Muscle of arm (tissue), 12 donors: ENCODE results near the gene TUBB3. TPM values are rescaled to one million over a fixed set of nuclear protein-coding genes. Genes with fewer than 3 reads are reported as not detected.
"Not testable (repeated sequence)": the region's sequence is repeated elsewhere in the genome, so short reads cannot be mapped to it uniquely, and the experiment has no call there.

Source experiments
- DNase-seq: peaks from one replicate; pipeline ENCODE4 v3.0.0-alpha.2; 2013
- polyA plus RNA-seq, 12 donors: library from polyadenylated mRNA; unstranded; fragments of 120-200 nt; gene quantifications; one replicate each; pipeline ENCODE4 v1.2.1, GENCODE V29; 2013; ENCODE audit not compliant: insufficient read length in 12 of 12

Gene TUBB3
- polyA plus RNA-seq, 12 donors: 4.8 to 36.9 (median 8.4) TPM; not detected in 1

- no peak for DNase-seq
These were observed 23.2 kb upstream of the TUBB3 start for GRCh38 chr16:89899879-89900481.

DNA sequence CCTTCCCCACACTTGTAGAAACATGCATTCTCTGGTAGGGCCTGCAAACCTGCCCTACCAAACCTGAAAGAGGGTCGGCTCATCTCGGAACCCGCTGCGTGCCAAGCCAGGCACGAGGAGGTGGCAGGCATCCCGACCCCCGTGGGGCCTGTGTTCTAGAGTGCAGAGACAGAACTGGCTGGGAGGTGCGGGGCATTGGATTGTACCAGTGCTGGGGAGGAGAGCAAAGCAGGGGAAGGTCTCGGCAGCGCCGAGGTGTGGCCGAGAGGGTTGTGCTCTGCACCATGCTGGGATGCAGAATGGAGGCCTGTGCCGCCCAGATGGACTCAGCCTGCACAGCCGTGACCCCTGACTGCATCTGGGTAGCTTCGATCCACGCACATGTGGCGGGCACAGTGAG is 22.3 kb upstream of the TUBB3 start:
- no peak for DNase-seq

- DNase-seq: no peak
These were observed 20.2 kb upstream of the TUBB3 start for GRCh38 chr16:89902980-89903379.

GRCh38 chr16:89903908-89904515 is 19.1 kb upstream of the TUBB3 start:
- no peak for DNase-seq

- DNase-seq: no peak
These were observed 18.3 kb upstream of the TUBB3 start for GRCh38 chr16:89904606-89905510.

DNA sequence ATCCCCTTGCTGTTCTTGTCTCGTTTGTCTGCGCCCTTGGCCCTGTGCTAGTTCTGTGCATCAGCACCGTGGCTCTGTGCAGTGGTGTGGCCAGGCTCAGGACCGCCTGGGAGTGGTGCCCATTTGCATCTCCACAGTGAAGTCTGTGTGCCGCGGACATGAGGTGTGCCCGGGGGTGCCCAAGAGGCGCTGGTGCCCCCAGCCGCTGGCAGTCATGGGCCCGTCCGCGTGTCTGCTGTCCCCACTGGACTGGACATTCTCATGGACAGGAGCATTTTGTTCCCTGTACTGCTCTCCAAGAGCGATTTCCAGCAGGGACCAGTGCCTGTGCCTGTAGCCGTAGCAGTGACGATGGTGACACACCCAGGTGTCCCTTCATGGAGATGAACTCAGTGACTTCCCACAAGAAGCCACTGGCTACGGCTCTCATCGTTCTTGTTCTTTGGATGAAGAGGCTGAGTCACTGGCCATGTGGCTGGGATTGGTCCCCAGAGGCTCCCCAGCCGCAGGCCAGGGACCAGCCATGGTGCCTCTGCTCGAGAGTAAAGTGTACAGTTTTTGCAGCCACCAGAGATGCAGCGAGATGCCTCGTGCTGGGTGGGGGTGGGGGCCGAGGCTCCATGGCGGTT is 17.5 kb upstream of the TUBB3 start:
- DNase-seq: no peak

GRCh38 chr16:89906140-89907025 is 16.8 kb upstream of the TUBB3 start:
- DNase-seq: no peak

DNA sequence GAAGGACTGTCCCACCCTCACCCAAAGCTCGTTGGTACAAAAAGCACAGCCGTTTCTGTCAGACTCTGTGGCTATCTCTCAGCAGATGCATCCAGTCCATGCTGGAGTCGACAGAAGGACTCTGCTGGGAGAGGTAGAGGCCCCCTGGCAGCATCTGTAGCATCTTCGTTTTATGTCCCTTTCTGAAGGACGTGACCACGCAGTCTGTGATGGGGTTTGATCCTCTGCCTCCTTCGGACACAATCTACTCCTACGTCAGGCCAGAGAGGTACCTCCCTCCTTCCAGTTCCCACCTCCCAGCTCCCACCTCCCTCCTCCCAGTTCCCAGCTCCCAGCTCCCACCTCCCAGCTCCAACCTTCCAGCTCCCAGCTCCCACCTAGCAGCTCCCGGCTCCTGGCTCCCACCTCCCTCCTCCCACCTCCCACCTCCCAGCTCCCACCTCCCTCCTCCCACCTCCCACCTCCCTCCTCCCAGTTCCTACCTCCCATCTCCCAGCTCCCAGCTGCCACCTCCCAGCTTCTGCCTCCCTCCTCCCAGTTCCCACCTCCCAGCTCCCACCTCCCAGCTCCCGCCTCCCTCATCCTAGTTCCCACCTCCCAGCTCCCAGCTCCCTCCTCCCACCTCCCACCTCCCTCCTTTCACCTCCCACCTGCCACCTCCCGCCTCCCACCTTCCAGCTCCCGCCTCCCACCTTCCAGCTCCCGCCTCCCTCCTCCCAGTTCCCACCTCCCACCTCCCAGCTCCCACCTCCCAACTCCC is 15.9 kb upstream of the TUBB3 start:
- no peak for DNase-seq

DNA sequence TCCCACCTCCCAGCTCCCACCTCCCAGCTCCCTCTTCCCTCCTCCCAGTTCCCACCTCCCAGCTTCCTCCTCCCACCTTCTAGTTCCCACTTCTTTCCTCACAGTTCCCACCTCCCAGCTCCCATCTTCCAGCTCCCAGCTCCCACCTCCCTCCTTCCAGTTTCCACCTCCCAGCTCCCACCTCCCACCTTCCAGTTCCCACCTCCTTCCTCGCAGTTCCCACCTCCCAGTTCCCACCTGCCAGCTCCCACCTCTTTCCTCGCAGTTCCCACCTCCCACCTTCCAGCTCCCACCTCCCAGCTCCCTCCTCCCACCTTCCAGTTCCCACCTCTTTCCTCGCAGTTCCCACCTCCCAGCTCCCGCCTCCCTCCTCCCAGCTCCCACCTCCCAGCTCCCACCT is 14.9 kb upstream of the TUBB3 start:
- no peak for DNase-seq

DNA sequence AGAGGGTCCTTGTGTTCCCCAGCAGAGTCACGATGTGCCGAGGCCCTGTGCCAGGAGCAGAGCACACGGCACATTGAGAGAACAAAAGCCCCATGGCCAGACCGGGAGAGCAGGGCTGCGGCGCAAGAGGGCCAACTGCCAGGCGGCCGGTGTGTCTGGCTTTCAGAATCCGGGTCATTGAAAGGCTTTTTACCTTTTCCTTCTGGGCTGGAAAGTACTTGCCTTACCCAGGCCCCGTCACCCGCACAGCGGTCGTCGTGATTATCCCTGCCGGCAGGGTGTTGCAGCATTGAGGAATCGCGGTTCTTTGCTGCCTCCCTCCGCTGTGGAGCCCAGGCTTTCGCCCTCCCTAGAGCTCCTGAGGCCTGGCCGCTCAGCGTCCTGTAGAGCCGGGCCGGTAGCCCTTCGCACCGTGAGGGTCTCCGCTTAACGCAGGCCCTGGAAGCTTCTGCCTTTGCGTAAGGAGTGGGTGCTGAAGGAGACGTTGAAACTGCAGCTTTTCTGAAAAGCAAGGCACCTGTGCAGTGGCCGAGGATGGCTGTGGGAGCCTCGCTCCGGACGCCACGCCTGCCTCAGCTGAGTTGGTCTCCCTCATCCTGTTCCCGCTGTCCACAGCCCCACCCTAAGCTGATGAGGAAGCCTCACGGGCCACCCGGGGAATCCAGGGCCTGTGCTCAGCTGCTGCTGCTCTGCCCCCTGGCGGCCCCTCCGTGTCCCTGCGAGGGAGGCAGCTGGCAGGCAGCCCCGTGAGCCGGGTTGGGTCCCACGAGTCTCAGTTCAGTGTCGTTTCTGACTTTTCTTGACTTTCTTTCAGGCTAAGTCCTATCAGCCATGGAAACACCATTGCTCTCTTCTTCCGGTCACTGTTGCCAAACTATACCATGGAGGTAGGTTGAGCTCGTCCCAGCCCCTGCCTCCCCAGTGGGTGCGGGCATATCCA is 13.1 kb upstream of the TUBB3 start:
- peak; percentile 65 for DNase-seq

GRCh38 chr16:89910717-89911354 is 12.3 kb upstream of the TUBB3 start:
- DNase-seq: no peak

DNA sequence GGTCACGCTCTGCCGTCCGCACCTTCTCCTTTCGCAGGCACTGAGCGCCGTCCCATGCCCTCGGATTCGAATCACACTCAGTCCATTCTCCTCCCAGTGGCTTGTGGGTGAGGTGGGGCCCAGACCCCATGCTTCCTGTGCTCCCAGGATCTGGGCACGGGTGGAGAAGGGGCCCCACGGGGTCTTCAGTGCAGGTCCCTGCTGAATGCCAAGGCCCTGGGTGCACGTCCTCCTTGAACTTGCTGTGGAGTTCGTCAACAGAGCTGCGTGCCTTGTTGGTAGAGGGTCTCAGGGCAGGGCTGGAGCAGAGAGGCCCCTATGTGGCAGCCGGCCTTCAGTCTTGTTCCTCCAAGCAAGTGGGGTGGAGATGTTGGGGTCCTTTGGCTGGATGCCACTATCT is 11.8 kb upstream of the TUBB3 start:
- DNase-seq: no peak

DNA sequence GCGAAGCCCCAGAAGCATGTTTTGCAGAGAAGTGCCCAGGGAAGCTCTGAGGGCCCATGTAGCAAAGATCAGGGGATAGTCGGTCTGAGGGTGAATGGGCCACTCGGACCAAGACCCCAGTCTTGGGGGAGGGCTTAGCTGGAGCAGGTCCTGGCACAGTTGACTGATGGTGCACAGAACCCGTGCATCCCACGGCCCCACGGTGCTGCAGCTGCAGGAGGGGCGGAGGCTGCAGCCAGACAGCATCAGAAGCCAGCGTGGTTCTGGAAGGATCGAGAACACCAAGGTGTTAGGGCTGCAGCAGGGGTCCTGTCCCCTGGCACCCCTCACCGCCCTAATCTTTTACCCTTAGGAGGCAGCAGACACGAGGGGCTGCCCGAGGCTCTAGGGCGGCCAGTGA is 11.0 kb upstream of the TUBB3 start:
- no peak for DNase-seq

DNA sequence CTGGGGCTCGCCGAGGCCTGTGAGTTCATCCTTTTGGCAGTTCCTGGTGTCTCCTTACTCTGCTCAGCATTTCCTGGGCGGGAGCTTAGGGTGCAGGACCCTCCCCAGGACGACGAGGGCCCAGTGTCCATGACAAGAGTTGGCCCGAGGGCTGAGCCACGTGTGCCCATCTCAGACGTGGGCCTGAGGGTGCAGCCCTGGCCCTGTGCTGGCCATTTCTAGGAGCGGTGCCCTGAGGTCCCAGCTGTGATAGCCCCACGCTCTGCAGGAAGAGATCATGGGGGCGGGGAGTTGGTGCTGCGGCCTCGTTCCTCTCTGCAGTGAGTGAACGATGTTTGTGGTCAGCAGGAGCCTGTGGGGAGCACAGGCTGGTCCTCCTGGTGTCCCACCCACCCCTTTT is 10.5 kb upstream of the TUBB3 start:
- no peak for DNase-seq

- no peak for DNase-seq
These were observed 9.4 kb upstream of the TUBB3 start for GRCh38 chr16:89913408-89914387.

DNA sequence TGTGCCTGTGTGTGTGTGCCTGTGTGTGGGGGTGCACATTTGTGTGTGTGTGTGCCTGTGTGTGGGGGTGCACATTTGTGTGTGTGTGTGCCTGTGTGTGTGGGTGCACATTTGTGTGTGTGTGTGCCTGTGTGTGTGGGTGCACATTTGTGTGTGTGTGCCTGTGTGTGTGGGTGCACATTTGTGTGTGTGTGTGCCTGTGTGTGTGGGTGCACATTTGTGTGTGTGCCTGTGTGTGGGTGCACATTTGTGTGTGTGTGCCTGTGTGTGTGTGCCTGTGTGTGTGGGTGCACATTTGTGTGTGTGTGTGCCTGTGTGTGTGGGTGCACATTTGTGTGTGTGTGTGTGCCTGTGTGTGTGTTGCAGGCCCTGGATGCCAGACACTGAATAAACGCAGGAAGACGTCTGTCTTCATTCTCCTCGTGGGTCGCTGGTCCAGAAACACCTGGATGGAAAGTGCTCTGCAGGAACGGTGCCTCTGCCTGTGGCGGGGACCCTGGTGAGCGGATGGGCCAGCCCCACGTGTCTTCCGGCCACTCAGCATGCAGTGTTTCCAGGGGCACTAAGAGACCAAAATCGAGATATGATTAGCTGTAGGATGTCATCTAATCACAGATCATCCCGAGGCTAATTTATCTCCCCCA is 8.4 kb upstream of the TUBB3 start:
- DNase-seq: not testable (repeated sequence)
